Stimulated activated CD8-positive, alpha-beta memory T cell treated with anti-CD3 and anti-CD28 coated beads, Interleukin-4, amount 100 ng/mL, for 1 hour (primary cell): ENCODE measurements around the gene GAPT.
A peak's percentile ranks its signal among the peaks of the same experiment; 100 is the strongest.

ENCODE experiments used
- DNase-seq, 2 donors: peaks; one replicate each; pipeline ENCODE4 v3.0.0-alpha.2; 2020; ENCODE audit warnings: low read depth in 2 of 2, low spot score in 1 of 2

GAPT gene

GRCh38 chr5:58460732-58461286, 30.4 kb upstream of the GAPT start:
- DNase-seq: peak; percentile 81 to 83

- no peak for DNase-seq
Observed at GRCh38 chr5:58462154-58462553, 29.1 kb upstream of the GAPT start.

- DNase-seq: no peak
Observed at GRCh38 chr5:58462623-58463230, 28.5 kb upstream of the GAPT start.

GRCh38 chr5:58466939-58467338, 24.3 kb upstream of the GAPT start:
- no peak for DNase-seq

- no peak for DNase-seq
Observed at GRCh38 chr5:58469896-58470295, 21.3 kb upstream of the GAPT start.

- DNase-seq: no peak
Observed at GRCh38 chr5:58475404-58475803, 15.8 kb upstream of the GAPT start.

- no peak for DNase-seq
Observed at GRCh38 chr5:58477760-58478376, 13.4 kb upstream of the GAPT start.

GRCh38 chr5:58481066-58481676, 10.1 kb upstream of the GAPT start:
- DNase-seq: no peak

GRCh38 chr5:58481828-58482227, 9.4 kb upstream of the GAPT start:
- no peak for DNase-seq

GRCh38 chr5:58482536-58482935, 8.7 kb upstream of the GAPT start:
- no peak for DNase-seq

GRCh38 chr5:58484505-58484904, 6.7 kb upstream of the GAPT start:
- no peak for DNase-seq

- DNase-seq: no peak
Observed at GRCh38 chr5:58486290-58486689, 4.9 kb upstream of the GAPT start.

- DNase-seq: no peak
Observed at GRCh38 chr5:58490402-58491050, 709 bp upstream of the GAPT start.

GRCh38 chr5:58493141-58493540, 1.9 kb downstream of the GAPT start:
- no peak for DNase-seq

GRCh38 chr5:58496488-58496887, 5.3 kb downstream of the GAPT start:
- DNase-seq: no peak

GRCh38 chr5:58497386-58497785, 6.2 kb downstream of the GAPT start:
- DNase-seq: no peak

- DNase-seq: no peak
Observed at GRCh38 chr5:58497921-58498320, 6.7 kb downstream of the GAPT start.

- no peak for DNase-seq
Observed at GRCh38 chr5:58498340-58498942, 7.2 kb downstream of the GAPT start.

- no peak for DNase-seq
Observed at GRCh38 chr5:58499231-58499630, 8.0 kb downstream of the GAPT start.

GRCh38 chr5:58499941-58500340, 8.7 kb downstream of the GAPT start:
- DNase-seq: no peak

- no peak for DNase-seq
Observed at GRCh38 chr5:58501778-58502417, 10.7 kb downstream of the GAPT start.
